HFF-Myc (cell line): Measurements from ENCODE around the gene ZNF415.

Source experiments
- DNase-seq: peaks from one replicate; pipeline ENCODE4 v3.0.0-alpha.2; 2011; ENCODE audit warnings: low read depth; ENCODE audit errors: extremely low read depth
- H3K4me3 ChIP-seq: replicated peaks from 2 replicates; pipeline ENCODE4 v1.5.1; 2011; ENCODE audit warnings: low read depth, mild to moderate bottlenecking, control low read depth, low read length
- TF ChIP-seq, protein P1 (sequence below): IDR thresholded peaks from 2 replicates; pipeline ENCODE4 v1.5.1; 2012; ENCODE audit warnings: mild to moderate bottlenecking, low read depth, low read length, control low read depth; ENCODE audit errors: missing control alignments

Gene ZNF415

DNA sequence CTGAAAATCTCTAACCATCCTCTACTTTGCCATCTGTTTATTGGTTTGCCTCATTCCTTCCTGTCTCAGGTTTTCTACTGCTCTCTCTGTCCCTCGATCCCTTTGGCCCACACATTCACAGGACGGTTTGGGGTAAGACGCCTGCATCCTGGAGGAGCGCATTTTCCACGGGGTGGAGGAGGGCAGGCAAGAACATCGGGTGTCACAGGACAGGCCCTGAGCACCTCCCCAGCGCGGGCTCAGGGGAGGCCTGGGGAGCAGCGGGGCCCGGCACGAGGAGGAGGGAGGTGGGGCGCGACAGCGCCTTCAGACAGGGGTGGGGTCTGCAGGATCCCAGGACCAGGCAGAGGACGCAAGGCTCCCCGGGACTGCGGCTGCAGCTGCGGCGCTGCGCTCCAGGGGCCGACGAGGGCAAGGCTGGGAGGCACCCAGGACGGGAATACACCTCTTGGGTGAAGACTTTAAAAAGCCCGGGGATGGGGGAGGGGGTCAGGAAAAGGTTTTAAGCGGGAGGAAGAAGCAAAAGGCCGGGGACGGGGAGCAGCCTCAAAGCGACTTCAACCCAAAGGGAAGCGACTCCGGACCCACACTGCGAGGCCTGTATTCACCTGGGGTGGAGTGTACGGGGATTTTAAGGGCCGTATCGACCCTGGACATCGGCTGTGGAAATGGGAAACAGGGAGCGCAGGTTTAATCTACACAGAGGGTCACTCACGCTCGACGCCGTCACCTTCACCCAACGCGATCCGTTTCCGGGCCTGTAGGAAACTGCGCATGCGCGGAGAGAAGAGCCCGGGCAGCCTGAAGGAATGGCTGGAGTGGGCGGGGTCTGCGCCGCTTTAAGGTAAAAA, at the start of gene ZNF415:
TSS of gene ZNF415 (minus strand) at position 770 of the 851 bp plus-strand sequence. CDS start 10,234 bp downstream, outside the sequence.
- peak within 1 kb of the TSS; percentile 17; the same call in 1 of the 2 replicates for H3K4me3 ChIP-seq
- DNase-seq: peak; percentile 10
- TF ChIP-seq, protein P1, sequence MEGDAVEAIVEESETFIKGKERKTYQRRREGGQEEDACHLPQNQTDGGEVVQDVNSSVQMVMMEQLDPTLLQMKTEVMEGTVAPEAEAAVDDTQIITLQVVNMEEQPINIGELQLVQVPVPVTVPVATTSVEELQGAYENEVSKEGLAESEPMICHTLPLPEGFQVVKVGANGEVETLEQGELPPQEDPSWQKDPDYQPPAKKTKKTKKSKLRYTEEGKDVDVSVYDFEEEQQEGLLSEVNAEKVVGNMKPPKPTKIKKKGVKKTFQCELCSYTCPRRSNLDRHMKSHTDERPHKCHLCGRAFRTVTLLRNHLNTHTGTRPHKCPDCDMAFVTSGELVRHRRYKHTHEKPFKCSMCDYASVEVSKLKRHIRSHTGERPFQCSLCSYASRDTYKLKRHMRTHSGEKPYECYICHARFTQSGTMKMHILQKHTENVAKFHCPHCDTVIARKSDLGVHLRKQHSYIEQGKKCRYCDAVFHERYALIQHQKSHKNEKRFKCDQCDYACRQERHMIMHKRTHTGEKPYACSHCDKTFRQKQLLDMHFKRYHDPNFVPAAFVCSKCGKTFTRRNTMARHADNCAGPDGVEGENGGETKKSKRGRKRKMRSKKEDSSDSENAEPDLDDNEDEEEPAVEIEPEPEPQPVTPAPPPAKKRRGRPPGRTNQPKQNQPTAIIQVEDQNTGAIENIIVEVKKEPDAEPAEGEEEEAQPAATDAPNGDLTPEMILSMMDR: no peak

DNA sequence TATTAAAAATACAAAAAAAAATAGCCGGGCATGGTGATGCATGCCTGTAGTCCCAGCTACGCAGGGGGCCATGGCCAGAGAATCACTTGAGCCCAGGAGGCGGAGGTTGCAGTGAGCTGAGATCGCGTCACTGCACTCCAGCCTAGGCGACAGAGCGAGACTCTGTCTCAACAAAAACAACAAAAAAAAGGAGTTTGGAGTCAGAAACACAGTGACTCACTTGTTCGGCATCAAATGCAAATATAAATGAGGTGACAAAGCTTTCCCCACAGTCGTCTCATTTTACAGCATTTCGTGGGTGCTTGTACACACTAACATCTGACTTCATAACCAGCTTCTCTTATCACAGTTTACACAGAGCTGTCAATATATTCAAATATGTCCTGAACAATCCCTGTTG, 49.5 kb upstream of the ZNF415 start:
- TF ChIP-seq, protein P1: no peak
- no peak overlapping the region for H3K4me3 ChIP-seq
- no peak for DNase-seq

DNA sequence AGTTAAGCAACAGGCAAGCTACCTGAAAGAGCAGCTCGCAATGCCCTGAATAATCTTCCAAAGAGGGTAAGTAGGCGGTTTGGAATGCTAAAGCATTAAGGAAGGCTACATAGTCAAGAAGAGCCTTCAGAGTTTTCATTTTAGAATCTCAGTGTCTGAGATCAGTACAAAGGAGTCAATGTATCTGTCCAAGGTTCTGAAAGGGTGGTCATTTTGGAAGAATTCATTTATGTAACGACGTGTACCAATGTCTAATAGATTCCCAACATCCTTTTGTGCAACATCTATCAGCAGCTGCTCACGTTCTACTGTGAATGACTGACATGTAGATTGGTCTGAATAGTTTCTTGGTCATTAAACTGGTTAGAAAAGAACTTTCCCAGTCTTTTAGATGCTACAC, 45.3 kb upstream of the ZNF415 start:
- TF ChIP-seq, protein P1: no peak
- no peak for DNase-seq
- H3K4me3 ChIP-seq: no peak overlapping the region

DNA sequence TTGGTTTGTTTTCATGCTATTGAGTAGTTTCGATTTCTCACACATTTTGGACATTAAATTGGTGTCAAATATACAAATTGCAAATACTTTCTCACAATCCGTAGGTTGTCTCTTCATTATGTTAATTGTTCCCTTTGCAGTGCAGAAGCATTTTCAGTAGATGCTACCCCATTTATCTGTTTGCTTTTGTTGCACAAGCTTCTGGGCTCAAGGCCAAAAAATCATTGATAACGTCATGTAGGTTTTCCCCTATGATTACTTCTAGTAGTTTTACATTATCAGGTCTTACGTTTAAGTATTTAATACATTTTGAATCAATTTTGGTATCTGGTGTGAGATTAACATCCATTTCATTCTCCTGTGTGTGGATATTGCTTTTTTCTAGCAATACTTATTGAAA, 40.2 kb upstream of the ZNF415 start:
- no peak for DNase-seq
- TF ChIP-seq, protein P1: no peak

DNA sequence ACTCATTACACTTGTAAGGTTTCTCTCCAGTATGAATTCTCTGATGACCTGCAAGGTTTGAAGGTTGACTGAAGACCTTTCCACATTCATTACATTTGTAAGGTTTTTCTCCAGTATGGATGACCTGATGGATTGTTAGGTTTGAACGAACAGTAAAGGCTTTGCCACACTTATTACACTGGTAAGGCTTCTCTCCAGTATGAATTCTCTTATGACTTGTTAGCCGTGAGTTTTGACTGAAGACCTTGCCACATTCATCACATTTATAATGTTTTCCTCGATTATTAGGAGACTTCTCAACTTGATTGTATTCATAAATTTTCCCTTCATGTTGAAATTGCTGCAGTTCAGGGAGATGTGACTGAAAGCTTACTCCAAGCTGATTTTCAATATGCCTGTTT, 33.0 kb upstream of the ZNF415 start:
- DNase-seq: no peak
- no peak overlapping the region for H3K4me3 ChIP-seq
- TF ChIP-seq, protein P1: no peak

More for the DNA sequence above, 40.2 kb upstream of the ZNF415 start:
- H3K4me3 ChIP-seq: no peak overlapping the region

DNA sequence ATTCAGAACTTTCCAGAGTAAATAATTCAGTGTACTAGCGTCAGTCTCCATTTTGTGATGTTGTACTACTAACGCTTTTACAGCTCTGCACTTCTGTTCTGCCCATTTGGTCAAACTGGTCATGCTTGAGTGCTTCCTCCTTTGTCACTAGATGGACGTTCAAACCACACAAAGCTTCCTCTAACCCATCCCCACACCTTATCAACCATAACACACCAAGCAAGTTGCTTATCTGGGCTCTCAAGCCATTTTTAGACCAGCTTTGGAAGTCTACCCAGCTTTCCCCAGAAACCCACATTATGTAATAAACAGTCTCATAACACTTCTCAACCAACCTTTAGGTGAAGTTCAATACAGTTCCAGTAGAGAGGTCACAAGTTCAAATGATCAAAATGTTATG, 28.4 kb upstream of the ZNF415 start:
- TF ChIP-seq, protein P1: no peak
- no peak for DNase-seq
- H3K4me3 ChIP-seq: no peak overlapping the region

DNA sequence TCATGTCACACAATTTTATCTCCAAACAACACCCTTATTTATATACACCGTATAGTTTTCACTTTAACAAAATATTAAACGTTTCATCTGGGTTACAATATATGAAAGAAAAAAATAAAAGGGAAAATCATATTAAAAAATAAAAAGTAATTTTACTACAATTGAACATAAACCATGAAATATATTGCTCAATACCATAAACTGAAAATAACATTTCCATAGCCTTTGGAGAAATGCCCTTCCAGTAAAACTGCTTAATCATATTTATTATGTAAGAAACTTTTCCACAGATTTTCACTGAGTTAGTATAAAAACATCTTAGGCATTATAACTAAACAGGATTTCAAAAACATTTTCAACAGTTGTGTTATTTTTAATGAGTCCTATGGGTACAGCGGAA, 27.6 kb upstream of the ZNF415 start:
- DNase-seq: no peak
- TF ChIP-seq, protein P1: no peak
- no peak overlapping the region for H3K4me3 ChIP-seq
